WTC11 (cell line): ENCODE data around the gene NRXN3. TPM values are rescaled to one million over a fixed set of nuclear protein-coding genes. Genes with fewer than 3 reads are reported as not detected.

Experiments
- ATAC-seq: fragments of 200-7000 bp; cut with Tn5 transposase; 2 replicates; pipeline ENCODE4 v1.10.0; 2021; ENCODE audit warnings: mild to moderate bottlenecking, moderate library complexity
- CTCF ChIA-PET: fragments of 300-600 bp; sonication (Branson Sonifier 250); formaldehyde crosslinking; loops from one replicate; lab custom pipeline; 2021; ENCODE audit warnings: antibody characterized with exemption; lab: Charles Lee
- POLR2A ChIA-PET: fragments of 350-600 bp; sonication (Branson Sonifier 250); formaldehyde crosslinking; loops from one replicate; lab custom pipeline; 2021; ENCODE audit warnings: antibody characterized with exemption; lab: Charles Lee
- DNase-seq: peaks from one replicate; pipeline ENCODE4 v3.0.0; 2021; ENCODE audit warnings: low spot score
- H3K27ac Mint-ChIP-seq: 2 replicates; pipeline ENCODE4 v1.8.0; 2021; ENCODE audit warnings: mixed read lengths
- H3K27me3 Mint-ChIP-seq: 2 replicates; pipeline ENCODE4 v1.8.0; 2021; ENCODE audit warnings: low read depth, mild to moderate bottlenecking, moderate library complexity, mixed read lengths
- H3K36me3 Mint-ChIP-seq: 2 replicates; pipeline ENCODE4 v1.8.0; 2021; ENCODE audit warnings: mixed read lengths
- H3K4me1 Mint-ChIP-seq: 2 replicates; pipeline ENCODE4 v1.8.0; 2022; ENCODE audit warnings: mixed read lengths
- H3K4me3 Mint-ChIP-seq: 2 replicates; pipeline ENCODE4 v1.8.0; 2021; ENCODE audit warnings: mild to moderate bottlenecking, moderate library complexity, mixed read lengths
- H3K9me3 Mint-ChIP-seq: 2 replicates; pipeline ENCODE4 v1.8.0; 2021; ENCODE audit warnings: mixed read lengths
- AR ChIP-seq: fragments of 250-450 bp; sonication (Bioruptor Pico); IDR thresholded peaks from 2 replicates; pipeline ENCODE4 v1.9.0; 2021; ENCODE audit warnings: mild to moderate bottlenecking
- CBFB ChIP-seq: sonication (generic); formaldehyde crosslinking; IDR thresholded peaks from 2 replicates; pipeline ENCODE4 v1.8.1; 2022; ENCODE audit warnings: mild to moderate bottlenecking, low read depth, missing genetic modification reagents
- E2F4 ChIP-seq: sonication (generic); formaldehyde crosslinking; IDR thresholded peaks from 2 replicates; pipeline ENCODE4 v1.8.1; 2022; ENCODE audit warnings: low read depth, mild to moderate bottlenecking, moderate library complexity, missing genetic modification reagents, borderline replicate concordance
- ELF4 ChIP-seq: sonication (generic); formaldehyde crosslinking; IDR thresholded peaks from 2 replicates; pipeline ENCODE4 v1.8.1; 2022; ENCODE audit warnings: low read depth, mild to moderate bottlenecking, moderate library complexity, missing genetic modification reagents
- ETV6 ChIP-seq: sonication (generic); formaldehyde crosslinking; IDR thresholded peaks from 2 replicates; pipeline ENCODE4 v1.8.1; 2022; ENCODE audit warnings: mild to moderate bottlenecking, missing genetic modification reagents
- MAX ChIP-seq: sonication (generic); formaldehyde crosslinking; IDR thresholded peaks from 2 replicates; pipeline ENCODE4 v1.8.0; 2022; ENCODE audit warnings: mild to moderate bottlenecking, missing genetic modification reagents
- MXD4 ChIP-seq: fragments of 250-450 bp; sonication (Bioruptor Pico); IDR thresholded peaks from 2 replicates; pipeline ENCODE4 v1.8.0; 2021; ENCODE audit warnings: mild to moderate bottlenecking, moderate library complexity, borderline replicate concordance
- MYBL2 ChIP-seq: sonication (generic); formaldehyde crosslinking; IDR thresholded peaks from 2 replicates; pipeline ENCODE4 v1.8.1; 2023; ENCODE audit warnings: mild to moderate bottlenecking, moderate library complexity, missing genetic modification reagents
- NFATC4 ChIP-seq: fragments of 250-450 bp; sonication (Bioruptor Pico); IDR thresholded peaks from 2 replicates; pipeline ENCODE4 v1.9.0; 2021; ENCODE audit warnings: mild to moderate bottlenecking
- NFYB ChIP-seq: sonication (generic); formaldehyde crosslinking; conservative IDR thresholded peaks from 2 replicates; pipeline ENCODE4 v1.8.0; 2022; ENCODE audit warnings: low read depth, missing genetic modification reagents
- NR3C1 ChIP-seq: sonication (generic); formaldehyde crosslinking; conservative IDR thresholded peaks from 2 replicates; pipeline ENCODE4 v1.8.1; 2023; ENCODE audit warnings: low read depth, mild to moderate bottlenecking, missing genetic modification reagents
- OVOL2 ChIP-seq: fragments of 250-450 bp; sonication (Bioruptor Pico); IDR thresholded peaks from 2 replicates; pipeline ENCODE4 v1.9.0; 2021; ENCODE audit warnings: mild to moderate bottlenecking, borderline replicate concordance
- RELA ChIP-seq: sonication (generic); formaldehyde crosslinking; IDR thresholded peaks from 2 replicates; pipeline ENCODE4 v1.8.1; 2022; ENCODE audit warnings: missing genetic modification reagents, mild to moderate bottlenecking, borderline replicate concordance
- SOX15 ChIP-seq: fragments of 250-450 bp; sonication (Bioruptor Pico); IDR thresholded peaks from 2 replicates; pipeline ENCODE4 v1.9.0; 2021; ENCODE audit warnings: mild to moderate bottlenecking
- SP1 ChIP-seq: sonication (generic); formaldehyde crosslinking; conservative IDR thresholded peaks from 2 replicates; pipeline ENCODE4 v1.8.1; 2022; ENCODE audit warnings: missing genetic modification reagents
- STAT6 ChIP-seq: sonication (generic); formaldehyde crosslinking; conservative IDR thresholded peaks from 2 replicates; pipeline ENCODE4 v1.8.1; 2023; ENCODE audit warnings: mild to moderate bottlenecking, low read depth, missing genetic modification reagents, moderate library complexity
- ZNF138 ChIP-seq: sonication (generic); formaldehyde crosslinking; conservative IDR thresholded peaks from 2 replicates; pipeline ENCODE4 v1.8.1; 2022; ENCODE audit warnings: mild to moderate bottlenecking, moderate library complexity, missing genetic modification reagents
- ZNF396 ChIP-seq: fragments of 250-450 bp; sonication (Bioruptor Pico); IDR thresholded peaks from 2 replicates; pipeline ENCODE4 v1.8.0; 2021; ENCODE audit warnings: mild to moderate bottlenecking, moderate library complexity, borderline replicate concordance
- ZNF425 ChIP-seq: fragments of 250-450 bp; sonication (Bioruptor Pico); conservative IDR thresholded peaks from 2 replicates; pipeline ENCODE4 v1.9.0; 2021; ENCODE audit warnings: mild to moderate bottlenecking
- total RNA-seq: library from RNA; stranded (reverse); gene quantifications from 3 replicates; pipeline ENCODE4 v1.2.3, GENCODE V29; 2021

Gene NRXN3
- total RNA-seq, 1 experiment from 2014 or later, result 3.0 TPM

GRCh38 chr14:79840103-79840502 is 1669.9 kb downstream of the NRXN3 start:
- Mint-ChIP-seq H3K9me3 (peaks cover 22% of the 10 kb centered on the region), H3K4me1 (no peaks in the 10 kb centered on the region), H3K27ac (no peak overlapping the region), H3K36me3 (peaks cover 3% of the 10 kb centered on the region; the same call in 1 of the 2 replicates), H3K4me3 (no peak overlapping the region), H3K27me3 (no peaks in the 10 kb centered on the region)
- POLR2A ChIA-PET, result no interaction called here
- ATAC-seq, result no peak
- TF ChIP-seq RELA (CRISPR knock-in tag) (no peak), MXD4 (CRISPR knock-in tag) (no peak), CBFB (CRISPR knock-in tag) (no peak), STAT6 (CRISPR knock-in tag) (no peak), MYBL2 (CRISPR knock-in tag) (no peak), AR (CRISPR knock-in tag) (no peak), ELF4 (CRISPR knock-in tag) (no peak), MAX (CRISPR knock-in tag) (no peak), SP1 (CRISPR knock-in tag) (no peak)
- DNase-seq, result no peak
- CTCF ChIA-PET, result no interaction called here

- ATAC-seq (no peak), DNase-seq (no peak)
- no peak for TF ChIP-seq ETV6 (CRISPR knock-in tag)
- TF ChIP-seq, all 79 proteins: peak for 0
- POLR2A ChIA-PET, result no interaction called here
- CTCF ChIA-PET, result no interaction called here
- no peak overlapping the region for H3K4me3 Mint-ChIP-seq
- H3K9me3 Mint-ChIP-seq, result peaks cover 22% of the 10 kb centered on the region
- no peaks in the 10 kb centered on the region for H3K27me3 Mint-ChIP-seq
- no peaks in the 10 kb centered on the region for H3K4me1 Mint-ChIP-seq
- H3K36me3 Mint-ChIP-seq, result peaks cover 3% of the 10 kb centered on the region; the same call in 1 of the 2 replicates
- no peak overlapping the region for H3K27ac Mint-ChIP-seq
Measured at GRCh38 chr14:79840831-79841230, 1670.7 kb downstream of the NRXN3 start.

- peaks cover 25% of the 10 kb centered on the region for H3K9me3 Mint-ChIP-seq
- no peak overlapping the region for H3K27ac Mint-ChIP-seq
- H3K4me3 Mint-ChIP-seq, result no peak overlapping the region
- H3K27me3 Mint-ChIP-seq, result no peaks in the 10 kb centered on the region
- ATAC-seq, result no peak
- POLR2A ChIA-PET, result no interaction called here
- no peaks in the 10 kb centered on the region for H3K4me1 Mint-ChIP-seq
- DNase-seq, result no peak
- CTCF ChIA-PET, result no interaction called here
- H3K36me3 Mint-ChIP-seq, result peaks cover 3% of the 10 kb centered on the region; the same call in 1 of the 2 replicates
- TF ChIP-seq NFYB, result no peak
- no peak for TF ChIP-seq NR3C1 (CRISPR knock-in tag)
- no peak for TF ChIP-seq CBFB (CRISPR knock-in tag)
- TF ChIP-seq OVOL2 (CRISPR knock-in tag), result no peak
- no peak for TF ChIP-seq ZNF396 (CRISPR knock-in tag)
- TF ChIP-seq NFATC4 (CRISPR knock-in tag), result no peak
- no peak for TF ChIP-seq E2F4 (CRISPR knock-in tag)
- TF ChIP-seq AR (CRISPR knock-in tag), result no peak
- no peak for TF ChIP-seq SOX15 (CRISPR knock-in tag)
- no peak for TF ChIP-seq ZNF425 (CRISPR knock-in tag)
- no peak for TF ChIP-seq ZNF138 (CRISPR knock-in tag)
Measured at GRCh38 chr14:79841433-79841832, 1671.3 kb downstream of the NRXN3 start.
